Vagina (tissue), 2 donors: ENCODE data around the gene LAYN. TPM values are rescaled to one million over a fixed set of nuclear protein-coding genes. Genes with fewer than 3 reads are reported as not detected.

Source experiments
- DNase-seq, 2 donors: peaks; one replicate each; pipeline ENCODE4 v3.0.0-alpha.2; 2017; ENCODE audit errors: extremely low spot score in 2 of 2
- H3K27ac ChIP-seq: fragments of 200-600 bp; sonication (generic); one replicate; pipeline ENCODE4 v1.5.1; 2019
- H3K27me3 ChIP-seq: fragments of 200-600 bp; sonication (generic); one replicate; pipeline ENCODE4 v1.5.1; 2019
- H3K36me3 ChIP-seq, 2 donors: fragments of 200-600 bp; sonication (generic); one replicate each; pipeline ENCODE4 v1.5.1; 2017 to 2019
- H3K4me1 ChIP-seq: fragments of 200-600 bp; sonication (generic); one replicate; pipeline ENCODE4 v1.5.1; 2019
- H3K4me3 ChIP-seq, 2 donors: fragments of 200-600 bp; sonication (generic); 1 replicate in 1 of 2; 2 replicates in 1 of 2; pipeline ENCODE4 v1.5.1; 2016 to 2019
- H3K9me3 ChIP-seq: fragments of 200-600 bp; sonication (generic); one replicate; pipeline ENCODE4 v1.5.1; 2019
- CTCF ChIP-seq, 3 experiments: fragments of 450-650 bp in 2 of 3; fragments of 200-600 bp in 1 of 3; sonication (generic) in 1 of 3; IDR thresholded peaks; one replicate each; pipeline ENCODE4 v1.5.1; 2017 to 2019; ENCODE audit warnings: antibody characterized with exemption in 3 of 3, mild to moderate bottlenecking in 2 of 3, moderate library complexity in 2 of 3
- POLR2A ChIP-seq, 2 donors: fragments of 450-650 bp; IDR thresholded peaks; one replicate each; pipeline ENCODE4 v1.6.1; 2017; ENCODE audit warnings: antibody characterized with exemption in 2 of 2, mild to moderate bottlenecking in 2 of 2, moderate library complexity in 2 of 2
- POLR2AphosphoS5 ChIP-seq, 2 donors: sonication (generic); formaldehyde crosslinking; IDR thresholded peaks; one replicate each; pipeline ENCODE4 v1.9.0; 2017; ENCODE audit warnings: antibody characterized with exemption in 2 of 2, mild to moderate bottlenecking in 2 of 2, low read depth in 1 of 2; ENCODE audit not compliant: insufficient read depth in 1 of 2
- intact Hi-C: fragments of 100-400 bp; cut with DNase I; formaldehyde crosslinking; loops from one replicate; pipeline ENCODE4 v1.15.1; 2023
- total RNA-seq: library from RNA; depleted of rRNA; stranded (reverse); fragments of >200 nt; gene quantifications from one replicate; pipeline ENCODE4 v1.2.3, GENCODE V29; 2016

The LAYN gene
- total RNA-seq, 1 donor from 2014 or later: 22.3 TPM

DNA sequence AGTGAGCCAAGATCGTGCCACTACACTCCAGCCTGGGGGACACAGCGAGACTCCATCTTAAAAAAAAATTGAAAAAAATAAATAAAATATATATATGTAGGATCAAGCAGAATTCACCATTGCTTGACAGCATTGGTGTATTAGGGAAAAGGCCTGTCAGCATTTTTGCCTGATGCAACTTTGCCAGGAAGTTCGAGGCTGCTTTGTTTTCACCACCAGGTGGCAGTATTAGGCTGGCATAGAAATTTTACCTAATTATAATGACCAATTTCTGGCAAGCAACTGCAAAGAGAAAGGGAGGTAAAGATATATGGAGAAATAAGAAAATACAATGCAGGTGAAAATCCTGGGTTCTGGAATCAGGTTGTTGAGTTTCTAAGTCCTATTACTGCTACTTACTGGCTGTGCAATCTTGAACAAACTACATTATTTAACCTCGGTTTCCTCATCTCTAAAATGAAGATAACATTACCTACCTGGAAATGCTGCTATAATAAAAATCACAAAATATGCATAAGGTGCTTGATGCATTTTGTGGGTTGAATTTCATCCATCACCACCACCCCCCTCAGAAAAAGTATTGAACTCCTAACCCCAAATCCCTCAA, 24.7 kb downstream of the LAYN start:
- Histone ChIP-seq H3K27me3 (no peaks in the 10 kb centered on the region), H3K9me3 (no peaks in the 10 kb centered on the region), H3K4me1 (peaks cover 6% of the 10 kb centered on the region), H3K4me3 (no peak overlapping the region), H3K36me3 (no peaks in the 10 kb centered on the region), H3K27ac (no peak overlapping the region)
- DNase-seq: no peak
- TF ChIP-seq POLR2A (IDR thresholded peaks at IDR 0.05): no peak
- TF ChIP-seq POLR2AphosphoS5 (IDR thresholded peaks at IDR 0.05; ENCODE audit: insufficient read depth in 1 of 2, low read depth in 1 of 2): peak in 1 of 2 donors; percentile 51
- peak; percentile 78 to 90 (median 83) for TF ChIP-seq CTCF (IDR thresholded peaks at IDR 0.05)
- intact Hi-C loops: no loop called here

DNA sequence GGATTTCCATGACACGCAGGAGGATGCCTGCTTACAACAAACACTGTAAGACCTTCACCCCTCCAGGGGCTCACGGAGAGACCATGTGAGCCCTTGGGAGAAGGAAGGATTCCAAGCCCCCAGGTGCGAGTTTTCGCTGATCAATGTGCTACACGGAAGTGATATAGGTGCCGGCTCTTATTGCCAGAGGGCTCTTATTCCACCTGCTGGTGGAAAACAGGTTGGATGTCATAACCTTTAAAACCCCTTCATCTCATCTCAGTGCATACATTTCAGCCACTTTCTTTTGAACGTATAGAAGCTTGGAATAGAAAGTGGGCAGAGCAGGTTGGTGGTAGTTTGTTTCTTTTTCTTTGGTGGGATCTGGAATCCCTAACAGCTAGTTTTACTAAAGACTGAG, 25.8 kb downstream of the LAYN start:
- no peaks in the 10 kb centered on the region for H3K9me3 ChIP-seq
- no peak overlapping the region for H3K27ac ChIP-seq
- H3K4me1 ChIP-seq: peaks cover 6% of the 10 kb centered on the region
- DNase-seq: no peak
- TF ChIP-seq POLR2A (IDR thresholded peaks at IDR 0.05) (no peak), POLR2AphosphoS5 (IDR thresholded peaks at IDR 0.05; ENCODE audit: insufficient read depth in 1 of 2, low read depth in 1 of 2) (no peak), CTCF (IDR thresholded peaks at IDR 0.05) (no peak)
- no peaks in the 10 kb centered on the region for H3K36me3 ChIP-seq
- intact Hi-C loops: no loop called here
- no peaks in the 10 kb centered on the region for H3K27me3 ChIP-seq
- no peak overlapping the region for H3K4me3 ChIP-seq

GRCh38 chr11:111569476-111569875, 29.0 kb downstream of the LAYN start:
- no peaks in the 10 kb centered on the region for H3K9me3 ChIP-seq
- peaks cover 10% of the 10 kb centered on the region for H3K4me1 ChIP-seq
- intact Hi-C loops: no loop called here
- H3K4me3 ChIP-seq: no peak overlapping the region
- TF ChIP-seq POLR2AphosphoS5 (IDR thresholded peaks at IDR 0.05; ENCODE audit: insufficient read depth in 1 of 2, low read depth in 1 of 2): no peak
- TF ChIP-seq CTCF (IDR thresholded peaks at IDR 0.05): no peak
- no peak for TF ChIP-seq POLR2A (IDR thresholded peaks at IDR 0.05)
- no peak overlapping the region for H3K27ac ChIP-seq
- DNase-seq: no peak
- no peaks in the 10 kb centered on the region for H3K36me3 ChIP-seq
- H3K27me3 ChIP-seq: no peaks in the 10 kb centered on the region

DNA sequence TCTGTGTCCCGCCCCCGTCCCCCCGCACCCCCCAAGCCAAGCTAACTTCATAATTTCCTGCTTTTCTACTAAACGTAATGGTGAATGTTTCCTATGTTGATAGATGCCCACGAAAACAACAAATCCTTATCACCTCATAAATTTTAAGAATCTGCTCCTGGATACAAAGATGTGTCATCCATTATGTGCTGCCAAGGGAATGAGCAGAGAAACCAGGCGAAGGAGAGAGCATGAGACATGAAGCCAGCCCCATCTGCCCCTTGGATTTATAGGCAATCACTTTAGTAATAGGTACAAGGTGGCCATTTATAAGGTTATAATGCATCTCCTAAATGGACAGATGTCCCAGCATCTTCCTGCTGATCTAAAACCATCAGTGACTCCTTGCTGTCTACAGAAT, 30.3 kb downstream of the LAYN start:
- DNase-seq: no peak
- Histone ChIP-seq H3K9me3 (no peaks in the 10 kb centered on the region), H3K36me3 (no peaks in the 10 kb centered on the region), H3K4me1 (peaks cover 10% of the 10 kb centered on the region), H3K4me3 (no peak overlapping the region), H3K27me3 (no peaks in the 10 kb centered on the region), H3K27ac (no peak overlapping the region)
- intact Hi-C loops: no loop called here
- TF ChIP-seq CTCF (IDR thresholded peaks at IDR 0.05) (no peak), POLR2A (IDR thresholded peaks at IDR 0.05) (no peak)

GRCh38 chr11:111571829-111572501, 31.4 kb downstream of the LAYN start:
- DNase-seq: no peak
- no peak for TF ChIP-seq POLR2AphosphoS5 (IDR thresholded peaks at IDR 0.05; ENCODE audit: insufficient read depth in 1 of 2, low read depth in 1 of 2)
- TF ChIP-seq CTCF (IDR thresholded peaks at IDR 0.05): no peak
- TF ChIP-seq POLR2A (IDR thresholded peaks at IDR 0.05): no peak
- intact Hi-C loops: no loop called here

More at GRCh38 chr11:111571829-111572501, 31.4 kb downstream of the LAYN start:
- Histone ChIP-seq H3K9me3 (no peaks in the 10 kb centered on the region), H3K27me3 (no peaks in the 10 kb centered on the region), H3K4me3 (no peak overlapping the region), H3K27ac (no peak overlapping the region), H3K4me1 (peaks cover 10% of the 10 kb centered on the region), H3K36me3 (no peaks in the 10 kb centered on the region)
